AG04450 (cell line): ENCODE data around the gene KCNQ2. TPM values are rescaled to one million over a fixed set of nuclear protein-coding genes. Genes with fewer than 3 reads are reported as not detected.

Experiments
- CTCF ChIA-PET: fragments of 300-600, 350-600 bp; formaldehyde crosslinking; extraction: SDS; loops from one replicate; lab custom pipeline; 2022; ENCODE audit warnings: antibody characterized with exemption, inconsistent platforms; lab: Charles Lee
- POLR2A ChIA-PET: fragments of 350-600 bp; formaldehyde crosslinking; extraction: SDS; loops from one replicate; lab custom pipeline; 2021; ENCODE audit warnings: antibody characterized with exemption, inconsistent platforms; lab: Yijun Ruan, JAX
- DNase-seq: peaks from one replicate; pipeline ENCODE4 v3.0.0-alpha.2; 2011; ENCODE audit warnings: low read depth, low spot score
- H3K27ac ChIP-seq: one replicate; pipeline ENCODE4 v1.5.1; 2012; ENCODE audit warnings: low read depth, low read length, control low read depth
- H3K27me3 ChIP-seq: one replicate; pipeline ENCODE4 v1.6.0; 2012; ENCODE audit warnings: low read length; ENCODE audit not compliant: control insufficient read depth, insufficient read depth
- H3K4me3 ChIP-seq: 2 replicates; pipeline ENCODE4 v1.5.1; 2011; ENCODE audit warnings: mild to moderate bottlenecking, low read depth, low read length, control low read depth
- H3K9me3 ChIP-seq: 2 replicates; pipeline ENCODE4 v1.5.1; 2012; ENCODE audit warnings: low read length; ENCODE audit not compliant: control insufficient read depth, insufficient read depth
- polyA plus RNA-seq: library from polyadenylated mRNA; depleted of rRNA; stranded (reverse); fragments of >200 nt; gene quantifications from 2 replicates; pipeline ENCODE4 v1.2.3, GENCODE V29; 2011
- TF ChIP-seq, protein P1 (sequence below): IDR thresholded peaks from 2 replicates; pipeline ENCODE4 v1.5.1; 2011; ENCODE audit warnings: low read depth, low read length, control low read depth, inconsistent platforms

KCNQ2 gene
- polyA plus RNA-seq, 1 experiment = not detected

DNA sequence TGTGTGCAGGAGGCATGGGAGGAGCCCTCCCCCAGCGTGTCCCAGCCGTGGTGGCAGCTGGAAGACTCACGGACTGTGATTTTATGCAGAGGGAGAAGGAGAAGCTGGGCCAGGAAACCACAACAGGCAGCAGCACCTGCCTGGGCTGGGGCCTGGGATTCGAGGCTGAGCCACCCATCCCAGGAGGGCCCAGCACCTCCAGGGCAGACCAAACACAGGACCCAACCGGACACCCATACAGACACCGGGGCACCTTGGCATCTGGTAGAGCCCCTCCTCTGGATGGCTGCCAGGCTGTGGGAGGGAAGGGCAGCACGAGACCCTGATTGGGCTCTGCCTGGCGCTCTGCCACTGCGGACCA lies 69.6 kb downstream of the KCNQ2 start:
- POLR2A ChIA-PET = no interaction called here
- no peak for DNase-seq
- CTCF ChIA-PET = no interaction called here
- H3K27me3 ChIP-seq = no peaks in the 10 kb centered on the region
- no peak overlapping the region for H3K27ac ChIP-seq
- TF ChIP-seq, protein P1, sequence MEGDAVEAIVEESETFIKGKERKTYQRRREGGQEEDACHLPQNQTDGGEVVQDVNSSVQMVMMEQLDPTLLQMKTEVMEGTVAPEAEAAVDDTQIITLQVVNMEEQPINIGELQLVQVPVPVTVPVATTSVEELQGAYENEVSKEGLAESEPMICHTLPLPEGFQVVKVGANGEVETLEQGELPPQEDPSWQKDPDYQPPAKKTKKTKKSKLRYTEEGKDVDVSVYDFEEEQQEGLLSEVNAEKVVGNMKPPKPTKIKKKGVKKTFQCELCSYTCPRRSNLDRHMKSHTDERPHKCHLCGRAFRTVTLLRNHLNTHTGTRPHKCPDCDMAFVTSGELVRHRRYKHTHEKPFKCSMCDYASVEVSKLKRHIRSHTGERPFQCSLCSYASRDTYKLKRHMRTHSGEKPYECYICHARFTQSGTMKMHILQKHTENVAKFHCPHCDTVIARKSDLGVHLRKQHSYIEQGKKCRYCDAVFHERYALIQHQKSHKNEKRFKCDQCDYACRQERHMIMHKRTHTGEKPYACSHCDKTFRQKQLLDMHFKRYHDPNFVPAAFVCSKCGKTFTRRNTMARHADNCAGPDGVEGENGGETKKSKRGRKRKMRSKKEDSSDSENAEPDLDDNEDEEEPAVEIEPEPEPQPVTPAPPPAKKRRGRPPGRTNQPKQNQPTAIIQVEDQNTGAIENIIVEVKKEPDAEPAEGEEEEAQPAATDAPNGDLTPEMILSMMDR = no peak
- peaks cover 28% of the 10 kb centered on the region; the same call in 1 of the 2 replicates for H3K9me3 ChIP-seq
- H3K4me3 ChIP-seq = no peak overlapping the region

GRCh38 chr20:63402181-63402859 lies 70.1 kb downstream of the KCNQ2 start:
- Histone ChIP-seq H3K27me3 (no peaks in the 10 kb centered on the region), H3K4me3 (no peak overlapping the region), H3K9me3 (peaks cover 22% of the 10 kb centered on the region; the same call in 1 of the 2 replicates), H3K27ac (no peak overlapping the region)
- DNase-seq = no peak
- POLR2A ChIA-PET = no interaction called here
- TF ChIP-seq, protein P1 = no peak
- CTCF ChIA-PET = no interaction called here

DNA sequence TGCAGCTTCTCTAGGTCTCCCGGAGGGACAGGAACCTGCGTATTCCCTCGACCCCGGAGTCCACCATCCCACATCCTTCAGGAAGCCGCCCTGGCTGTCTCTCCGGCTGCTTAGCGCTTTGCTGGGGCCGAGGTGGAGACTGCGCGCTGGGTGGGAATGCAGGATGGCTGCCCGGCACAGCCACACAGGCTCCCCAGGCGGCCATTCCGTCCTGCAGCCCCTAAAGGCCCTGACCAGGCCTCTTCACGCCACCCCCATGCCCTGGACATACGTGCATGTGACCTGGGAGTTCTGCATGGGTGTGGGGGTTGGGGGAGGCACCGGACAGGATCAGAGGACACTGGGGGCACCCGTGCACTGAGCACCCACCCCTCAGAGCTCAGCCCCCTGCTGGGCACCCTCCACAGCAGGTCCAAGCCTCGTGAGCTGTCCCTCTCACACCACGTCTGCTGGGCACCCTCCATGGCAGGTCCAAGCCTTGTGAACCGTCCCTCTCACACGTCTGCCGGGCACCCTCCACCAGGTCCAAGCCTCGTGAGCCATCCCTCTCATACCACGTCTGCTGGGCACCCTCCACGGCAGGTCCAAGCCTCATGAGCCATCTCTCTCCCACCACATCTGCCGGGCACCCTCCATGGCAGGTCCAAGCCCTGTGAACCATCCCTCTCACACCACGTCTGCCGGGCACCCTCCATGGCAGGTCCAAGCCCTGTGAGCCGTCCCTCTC lies 70.9 kb downstream of the KCNQ2 start:
- POLR2A ChIA-PET = no interaction called here
- CTCF ChIA-PET = no interaction called here
- TF ChIP-seq, protein P1 = no peak

GRCh38 chr20:63400486-63401210 lies 71.8 kb downstream of the KCNQ2 start:
- H3K27ac ChIP-seq = no peak overlapping the region
- ChIA-PET CTCF (no interaction called here), POLR2A (no interaction called here)
- TF ChIP-seq, protein P1 = no peak
- H3K4me3 ChIP-seq = no peak overlapping the region
- H3K9me3 ChIP-seq = peaks cover 10% of the 10 kb centered on the region; the same call in 1 of the 2 replicates
- no peaks in the 10 kb centered on the region for H3K27me3 ChIP-seq
- DNase-seq = no peak

More for the DNA sequence above, 70.9 kb downstream of the KCNQ2 start:
- Histone ChIP-seq H3K27me3 (no peaks in the 10 kb centered on the region), H3K9me3 (peaks cover 17% of the 10 kb centered on the region; the same call in 1 of the 2 replicates), H3K27ac (no peak overlapping the region), H3K4me3 (no peak overlapping the region)
- DNase-seq = no peak
